Measurements from ENCODE around the gene CALM1.
A peak's percentile ranks its signal among the peaks of the same experiment; 100 is the strongest.

DNA sequence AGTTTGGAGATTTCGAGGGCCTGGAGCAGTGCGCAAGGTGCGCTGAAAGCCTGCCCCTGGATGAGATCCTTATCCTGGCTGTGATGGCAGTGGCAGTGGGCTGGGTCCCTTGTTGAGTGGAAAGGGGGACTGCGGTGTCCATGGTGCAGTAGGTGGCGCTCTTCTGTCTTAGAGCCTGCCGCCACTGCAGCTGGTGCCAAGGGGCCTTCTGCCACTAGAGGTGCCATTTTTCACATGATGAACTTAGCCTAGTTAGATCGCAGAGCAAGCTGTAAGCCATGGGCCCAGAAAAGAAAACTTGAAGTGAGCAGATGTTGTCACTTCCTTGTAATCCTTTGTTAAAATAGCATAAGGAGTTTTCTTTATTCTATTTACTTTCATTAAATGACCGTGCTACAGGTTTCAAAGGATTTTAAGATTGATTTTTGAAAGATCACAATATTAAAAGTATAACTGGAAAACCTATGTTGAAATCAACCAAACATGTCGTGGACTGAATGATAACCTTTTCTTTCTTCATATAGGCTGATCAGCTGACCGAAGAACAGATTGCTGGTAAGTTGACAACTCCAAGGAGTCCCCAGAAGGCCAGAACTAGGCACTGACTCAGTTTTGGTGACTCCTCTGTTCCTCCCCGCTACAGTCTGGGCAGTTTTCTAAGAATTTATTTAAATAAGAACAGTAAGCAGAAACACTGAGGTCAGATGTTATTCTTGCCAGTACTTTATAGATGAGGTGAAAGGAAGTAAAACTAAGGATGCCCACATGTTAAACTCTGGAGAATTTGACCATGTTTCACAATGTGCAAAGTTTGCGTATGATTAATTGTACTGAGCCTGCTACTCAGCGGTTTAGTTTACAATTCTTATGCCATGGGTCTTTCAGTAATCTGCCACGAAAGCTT, 3.0 kb downstream of the CALM1 start:
- TF ChIP-seq, protein P1, sequence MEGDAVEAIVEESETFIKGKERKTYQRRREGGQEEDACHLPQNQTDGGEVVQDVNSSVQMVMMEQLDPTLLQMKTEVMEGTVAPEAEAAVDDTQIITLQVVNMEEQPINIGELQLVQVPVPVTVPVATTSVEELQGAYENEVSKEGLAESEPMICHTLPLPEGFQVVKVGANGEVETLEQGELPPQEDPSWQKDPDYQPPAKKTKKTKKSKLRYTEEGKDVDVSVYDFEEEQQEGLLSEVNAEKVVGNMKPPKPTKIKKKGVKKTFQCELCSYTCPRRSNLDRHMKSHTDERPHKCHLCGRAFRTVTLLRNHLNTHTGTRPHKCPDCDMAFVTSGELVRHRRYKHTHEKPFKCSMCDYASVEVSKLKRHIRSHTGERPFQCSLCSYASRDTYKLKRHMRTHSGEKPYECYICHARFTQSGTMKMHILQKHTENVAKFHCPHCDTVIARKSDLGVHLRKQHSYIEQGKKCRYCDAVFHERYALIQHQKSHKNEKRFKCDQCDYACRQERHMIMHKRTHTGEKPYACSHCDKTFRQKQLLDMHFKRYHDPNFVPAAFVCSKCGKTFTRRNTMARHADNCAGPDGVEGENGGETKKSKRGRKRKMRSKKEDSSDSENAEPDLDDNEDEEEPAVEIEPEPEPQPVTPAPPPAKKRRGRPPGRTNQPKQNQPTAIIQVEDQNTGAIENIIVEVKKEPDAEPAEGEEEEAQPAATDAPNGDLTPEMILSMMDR (IDR thresholded peaks at IDR 0.05) = peak in 6 of 7 experiments; percentile 79 to 99 (median 98)
- TF ChIP-seq POLR2A (IDR thresholded peaks at IDR 0.05) (no peak), EP300 (IDR thresholded peaks at IDR 0.05) (no peak)
